ENCODE data around the gene PNMA1. TPM values are rescaled to one million over a fixed set of nuclear protein-coding genes. Genes with fewer than 3 reads are reported as not detected.

Gene PNMA1
- total and polyA plus RNA-seq, 2 donors (not counting 1 experiment from before 2014, with no cell fraction given), result 9.5 to 31.6 TPM

DNA sequence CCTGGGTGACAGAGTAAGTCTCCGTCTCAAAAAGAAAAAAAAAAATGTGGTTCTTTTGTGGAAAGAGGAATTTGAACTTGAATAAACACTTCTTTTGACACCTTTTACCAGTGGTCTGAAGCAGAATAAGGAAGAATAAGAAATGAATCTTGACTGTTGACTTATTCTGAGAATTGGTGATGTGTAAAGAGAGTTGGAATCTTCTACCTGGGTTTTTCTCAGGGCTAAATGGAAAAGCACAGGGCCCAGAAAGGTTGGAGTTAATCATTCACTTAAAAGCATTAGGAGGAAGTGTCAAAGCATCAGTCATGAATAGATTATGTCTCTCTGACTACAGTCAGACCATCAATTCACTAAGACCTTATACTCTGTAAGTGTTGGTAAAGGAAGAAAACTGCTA is 13.9 kb downstream of the PNMA1 start:
- ChIA-PET POLR2A (no interaction called here), CTCF (no interaction called here)
- Histone ChIP-seq H3K27me3 (replicated peaks in 1 of 4; ENCODE audit: control extremely low read depth in 1 of 4, control insufficient read depth in 3 of 4, insufficient read depth in 4 of 4, low read length in 3 of 4) (no peaks in the 10 kb centered on the region), H4K20me1 (ENCODE audit: control insufficient read depth, insufficient read depth, low read length, poor library complexity, severe bottlenecking) (no peaks in the 10 kb centered on the region), H3K4me3 (ENCODE audit: control extremely low read depth in 1 of 5, extremely low read depth in 1 of 5, insufficient read depth in 1 of 5, low read depth in 2 of 5, low read length in 4 of 5) (no peak overlapping the region), H3K36me3 (replicated peaks in 1 of 2; ENCODE audit: control extremely low read depth in 1 of 2, control insufficient read depth in 1 of 2, extremely low read depth in 1 of 2, insufficient read depth in 2 of 2, low read length in 1 of 2) (no peaks in the 10 kb centered on the region), H3K79me2 (ENCODE audit: control insufficient read depth, insufficient read depth, low read length) (no peaks in the 10 kb centered on the region), H3K9ac (ENCODE audit: low read length) (no peak overlapping the region), H3K27ac (ENCODE audit: low read length in 2 of 2) (no peak overlapping the region), H2AFZ (ENCODE audit: insufficient read depth, low read depth, low read length, poor library complexity, severe bottlenecking) (no peak overlapping the region), H3K4me1 (ENCODE audit: control insufficient read depth in 2 of 2, insufficient read depth in 2 of 2, low read length in 2 of 2) (no peaks in the 10 kb centered on the region), H3K9me3 (ENCODE audit: control extremely low read depth in 1 of 3, control insufficient read depth in 2 of 3, insufficient read depth in 1 of 3, low read length in 2 of 3) (no peaks in the 10 kb centered on the region), H3K4me2 (replicated peaks; ENCODE audit: low read depth, low read length, poor library complexity, severe bottlenecking) (no peak overlapping the region)
- WGBS (ENCODE audit: insufficient coverage), result no CpG with 5 or more reads among the region's 1 CpG
- H3K4me1 Mint-ChIP-seq, result peaks cover 3% of the 10 kb centered on the region
- ATAC-seq (ENCODE audit: low read depth), result no peak
- intact Hi-C loops (cut with micrococcal nuclease), result no loop called here
- TF ChIP-seq, protein P1, sequence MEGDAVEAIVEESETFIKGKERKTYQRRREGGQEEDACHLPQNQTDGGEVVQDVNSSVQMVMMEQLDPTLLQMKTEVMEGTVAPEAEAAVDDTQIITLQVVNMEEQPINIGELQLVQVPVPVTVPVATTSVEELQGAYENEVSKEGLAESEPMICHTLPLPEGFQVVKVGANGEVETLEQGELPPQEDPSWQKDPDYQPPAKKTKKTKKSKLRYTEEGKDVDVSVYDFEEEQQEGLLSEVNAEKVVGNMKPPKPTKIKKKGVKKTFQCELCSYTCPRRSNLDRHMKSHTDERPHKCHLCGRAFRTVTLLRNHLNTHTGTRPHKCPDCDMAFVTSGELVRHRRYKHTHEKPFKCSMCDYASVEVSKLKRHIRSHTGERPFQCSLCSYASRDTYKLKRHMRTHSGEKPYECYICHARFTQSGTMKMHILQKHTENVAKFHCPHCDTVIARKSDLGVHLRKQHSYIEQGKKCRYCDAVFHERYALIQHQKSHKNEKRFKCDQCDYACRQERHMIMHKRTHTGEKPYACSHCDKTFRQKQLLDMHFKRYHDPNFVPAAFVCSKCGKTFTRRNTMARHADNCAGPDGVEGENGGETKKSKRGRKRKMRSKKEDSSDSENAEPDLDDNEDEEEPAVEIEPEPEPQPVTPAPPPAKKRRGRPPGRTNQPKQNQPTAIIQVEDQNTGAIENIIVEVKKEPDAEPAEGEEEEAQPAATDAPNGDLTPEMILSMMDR (IDR thresholded peaks at IDR 0.05), result no peak
- TF ChIP-seq EZH2 (IDR thresholded peaks at IDR 0.05; ENCODE audit: borderline replicate concordance, insufficient read depth, low read depth, low read length, poor library complexity, severe bottlenecking), result no peak
- DNase-seq, result no peak
- no peaks in the 10 kb centered on the region for H3K27me3 Mint-ChIP-seq
- H3K9me3 Mint-ChIP-seq (ENCODE audit: insufficient read depth), result no peaks in the 10 kb centered on the region
- H3K27ac Mint-ChIP-seq, result no peak overlapping the region
- no peak overlapping the region for H3K4me3 Mint-ChIP-seq

DNA sequence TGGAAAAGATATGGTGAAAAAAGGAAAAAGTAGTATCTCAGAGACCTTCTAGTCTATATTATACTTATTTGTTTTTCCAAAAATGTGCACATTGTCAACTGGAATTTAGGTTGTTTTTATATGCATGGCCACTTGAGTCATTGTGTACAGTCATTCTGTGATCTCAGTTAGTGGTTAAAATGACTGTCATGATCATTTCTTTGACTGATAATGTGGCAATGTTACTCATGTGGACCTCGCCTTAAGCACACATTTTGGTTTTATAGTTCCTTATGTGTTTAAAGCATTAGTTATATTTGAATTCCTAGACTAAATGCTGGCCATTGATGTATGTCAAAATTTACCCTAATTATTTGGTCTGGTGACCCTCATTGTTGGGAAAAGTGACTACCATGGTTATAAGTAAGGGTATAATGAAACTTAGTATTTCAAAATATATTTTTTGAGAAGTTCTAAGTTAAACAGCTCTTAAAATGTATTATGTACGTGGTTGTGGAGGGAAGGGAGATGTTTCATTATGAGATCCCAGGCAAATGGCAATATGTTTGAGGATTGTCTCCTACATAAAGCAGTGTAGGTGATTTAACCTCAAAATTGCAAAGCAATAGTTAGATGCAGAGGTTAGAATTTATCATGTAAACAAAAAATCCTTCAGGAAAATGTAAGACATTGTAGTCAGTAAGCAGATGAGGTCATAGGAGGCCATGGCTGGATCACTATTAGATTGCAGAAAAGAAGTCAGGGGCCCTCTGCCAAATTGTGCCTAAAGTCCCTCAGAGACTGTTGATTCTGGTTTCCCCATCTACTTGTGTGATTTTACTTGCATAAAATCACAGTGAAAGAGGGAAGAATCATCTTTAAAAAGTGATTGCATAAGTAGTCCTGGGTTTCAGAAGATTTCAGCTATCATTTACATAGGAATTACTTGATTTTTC is 17.5 kb downstream of the PNMA1 start:
- no peak for ATAC-seq (ENCODE audit: low read depth)
- no peak overlapping the region for H3K27ac Mint-ChIP-seq

More for the DNA sequence above, 17.5 kb downstream of the PNMA1 start:
- intact Hi-C loops (cut with micrococcal nuclease), result no loop called here
- POLR2A ChIA-PET, result no interaction called here
- no peaks in the 10 kb centered on the region for H4K20me1 ChIP-seq (ENCODE audit: control insufficient read depth, insufficient read depth, low read length, poor library complexity, severe bottlenecking)
- Mint-ChIP-seq H3K4me3 (no peak overlapping the region), H3K4me1 (peaks cover 3% of the 10 kb centered on the region), H3K9me3 (ENCODE audit: insufficient read depth) (no peaks in the 10 kb centered on the region), H3K27me3 (no peaks in the 10 kb centered on the region)
- no peaks in the 10 kb centered on the region for H3K27me3 ChIP-seq (replicated peaks in 1 of 4; ENCODE audit: control extremely low read depth in 1 of 4, control insufficient read depth in 3 of 4, insufficient read depth in 4 of 4, low read length in 3 of 4)
- no peak overlapping the region for H3K4me2 ChIP-seq (replicated peaks; ENCODE audit: low read depth, low read length, poor library complexity, severe bottlenecking)
- no peaks in the 10 kb centered on the region for H3K9me3 ChIP-seq (ENCODE audit: control extremely low read depth in 1 of 3, control insufficient read depth in 2 of 3, insufficient read depth in 1 of 3, low read length in 2 of 3)
- no peak overlapping the region for H3K4me3 ChIP-seq (ENCODE audit: control extremely low read depth in 1 of 5, extremely low read depth in 1 of 5, insufficient read depth in 1 of 5, low read depth in 2 of 5, low read length in 4 of 5)
- CTCF ChIA-PET, result no interaction called here
- no peak overlapping the region for H2AFZ ChIP-seq (ENCODE audit: insufficient read depth, low read depth, low read length, poor library complexity, severe bottlenecking)
- no CpG with 5 or more reads among the region's 2 CpGs for WGBS (ENCODE audit: insufficient coverage)
- no peaks in the 10 kb centered on the region for H3K4me1 ChIP-seq (ENCODE audit: control insufficient read depth in 2 of 2, insufficient read depth in 2 of 2, low read length in 2 of 2)
- H3K9ac ChIP-seq (ENCODE audit: low read length), result no peak overlapping the region
- no peak overlapping the region for H3K27ac ChIP-seq (ENCODE audit: low read length in 2 of 2)
- H3K79me2 ChIP-seq (ENCODE audit: control insufficient read depth, insufficient read depth, low read length), result no peaks in the 10 kb centered on the region
- no peak for DNase-seq
- no peaks in the 10 kb centered on the region for H3K36me3 ChIP-seq (replicated peaks in 1 of 2; ENCODE audit: control extremely low read depth in 1 of 2, control insufficient read depth in 1 of 2, extremely low read depth in 1 of 2, insufficient read depth in 2 of 2, low read length in 1 of 2)
- TF ChIP-seq EZH2 (IDR thresholded peaks at IDR 0.05; ENCODE audit: borderline replicate concordance, insufficient read depth, low read depth, low read length, poor library complexity, severe bottlenecking), result no peak
- TF ChIP-seq, protein P1 (IDR thresholded peaks at IDR 0.05), result no peak
